Kidney (tissue), 14 donors: ENCODE data around the gene DOK3. TPM values are rescaled to one million over a fixed set of nuclear protein-coding genes. Genes with fewer than 3 reads are reported as not detected.

ENCODE experiments used
- DNase-seq, 5 donors: peaks; one replicate each; pipeline ENCODE4 v3.0.0-alpha.2; 2013 to 2020
- FAIRE-seq: peaks from 2 replicates; lab custom pipeline; 2012; peaks lifted over from hg19 to GRCh38; lab: Jason Lieb, UNC
- H3K27ac ChIP-seq, 2 donors: one replicate each; pipeline ENCODE4 v1.7.0; 2013; ENCODE audit warnings: low read depth in 2 of 2, low read length in 2 of 2, inconsistent platforms in 1 of 2
- H3K27me3 ChIP-seq: one replicate; pipeline ENCODE4 v1.7.1; 2013; ENCODE audit warnings: low read length, inconsistent platforms; ENCODE audit not compliant: control insufficient read depth, insufficient read depth
- H3K36me3 ChIP-seq, 3 donors: one replicate each; pipeline versions ENCODE4 v1.7.0 to v1.7.1; 2013; ENCODE audit warnings: low read length in 3 of 3, control low read depth in 1 of 3, inconsistent platforms in 1 of 3; ENCODE audit not compliant: insufficient read depth in 3 of 3, control insufficient read depth in 2 of 3
- H3K4me1 ChIP-seq, 3 donors: one replicate each; pipeline versions ENCODE4 v1.7.0 to v1.7.1; 2013; ENCODE audit warnings: low read length in 3 of 3, inconsistent platforms in 1 of 3, low read depth in 1 of 3; ENCODE audit not compliant: control insufficient read depth in 2 of 3, insufficient read depth in 2 of 3
- H3K4me3 ChIP-seq, 3 donors: one replicate each; pipeline versions ENCODE4 v1.7.0 to v1.8.1; 2013; ENCODE audit warnings: low read length in 3 of 3, control low read depth in 1 of 3, inconsistent platforms in 1 of 3
- H3K9ac ChIP-seq, 3 donors: one replicate each; pipeline versions ENCODE4 v1.7.0 to v1.7.1; 2013; ENCODE audit warnings: low read length in 3 of 3, control low read depth in 1 of 3, inconsistent platforms in 1 of 3
- H3K9me3 ChIP-seq, 3 donors: one replicate each; pipeline versions ENCODE4 v1.7.0 to v1.7.1; 2013; ENCODE audit warnings: low read length in 3 of 3, control low read depth in 1 of 3, inconsistent platforms in 1 of 3; ENCODE audit not compliant: control insufficient read depth in 2 of 3, insufficient read depth in 1 of 3
- CTCF ChIP-seq: IDR thresholded peaks from 3 replicates; pipeline ENCODE4 v1.5.1; 2012; ENCODE audit warnings: mild to moderate bottlenecking, moderate library complexity, borderline replicate concordance; ENCODE audit not compliant: insufficient read depth; ENCODE audit errors: extremely low read depth
- intact Hi-C: fragments of 100-400 bp; cut with DNase I; formaldehyde crosslinking; loops from one replicate; pipeline ENCODE4 v1.11.1; 2022
- polyA plus RNA-seq: library from polyadenylated mRNA; stranded (reverse); fragments of 350-450 nt; fragmentation: Illumina TruSeq; extraction: RNeasy Lipid Tissue Mini Kit (QIAGEN cat#74804); gene quantifications from one replicate; pipeline ENCODE4 v1.2.3, GENCODE V29; 2014; ENCODE audit warnings: low read depth, low replicate concordance; ENCODE audit not compliant: insufficient read depth
- total RNA-seq: library from RNA; stranded (reverse); fragmentation: NEBNext Ultra II Directional; extraction: Animal tissue kit (Norgen Biotek cat#: 25700); gene quantifications from one replicate; pipeline ENCODE4 v1.2.1, GENCODE V29; 2021
- donor health status: control.
- donor health status: control.
- donor health status: control.
- donor health status: control.
- donor health status: control.
- donor health status: DM: yes; HTN: yes; CAD: no.
- donor health status: Normal renal cell carcinoma (clear cell type).

Gene DOK3
- total and polyA plus RNA-seq, 2 donors from 2014 or later = 1.9 to 18.6 TPM

GRCh38 chr5:177455661-177456590 is 53.7 kb downstream of the DOK3 start:
- FAIRE-seq (no peak), DNase-seq (peak; percentile 95 to 98 (median 97))
- Histone ChIP-seq H3K9me3 (no peaks in the 10 kb centered on the region), H3K27me3 (no peaks in the 10 kb centered on the region), H3K9ac (peak overlapping the region in 1 of 3 donors; percentile 34), H3K4me1 (peaks cover 0 to 13% (median 0%) of the 10 kb centered on the region in 3 donors), H3K4me3 (peak overlapping the region; percentile 24 to 76 (median 59)), H3K36me3 (no peaks in the 10 kb centered on the region), H3K27ac (peak overlapping the region; percentile 43 to 72)
- TF ChIP-seq CTCF = peak; percentile 91
- intact Hi-C loops = no loop called here

- FAIRE-seq = no peak
- Histone ChIP-seq H3K9ac (peak overlapping the region in 1 of 3 donors; percentile 34), H3K27me3 (no peaks in the 10 kb centered on the region), H3K4me3 (peak overlapping the region; percentile 3 to 59 (median 46)), H3K27ac (peak overlapping the region in 1 of 2 donors; percentile 72), H3K36me3 (no peaks in the 10 kb centered on the region), H3K4me1 (peaks cover 0 to 13% (median 0%) of the 10 kb centered on the region in 3 donors), H3K9me3 (no peaks in the 10 kb centered on the region)
- peak; percentile 89 to 95 (median 93) for DNase-seq
- intact Hi-C loops = no loop called here
- TF ChIP-seq CTCF = peak; percentile 74
Observed at GRCh38 chr5:177455036-177455660, 54.5 kb downstream of the DOK3 start.

GRCh38 chr5:177454397-177455035 is 55.1 kb downstream of the DOK3 start:
- Histone ChIP-seq H3K9me3 (no peaks in the 10 kb centered on the region), H3K4me3 (peak overlapping the region in 2 of 3 donors; percentile 46 to 59), H3K27me3 (no peaks in the 10 kb centered on the region), H3K27ac (peak overlapping the region in 1 of 2 donors; percentile 11), H3K9ac (peak overlapping the region in 2 of 3 donors; percentile 25 to 26), H3K4me1 (peaks cover 0 to 13% (median 0%) of the 10 kb centered on the region in 3 donors), H3K36me3 (no peaks in the 10 kb centered on the region)
- DNase-seq = peak; percentile 94 to 97 (median 95)
- no peak for FAIRE-seq
- peak; percentile 97 for TF ChIP-seq CTCF
- intact Hi-C loops = loop anchor here (5.0 kb wide), 1 partner anchor 47 kb away; the partner anchor contains the start of gene F12
